Neuronal stem cell (in vitro differentiated cells): ENCODE results near the gene ZCCHC7.
"Not testable (repeated sequence)": the region's sequence is repeated elsewhere in the genome, so short reads cannot be mapped to it uniquely, and the experiment has no call there.

ENCODE experiments used
- DNase-seq: peaks from one replicate; pipeline ENCODE4 v3.0.0-alpha.2; 2013; ENCODE audit warnings: low spot score
- H2AFZ ChIP-seq: one replicate; pipeline ENCODE4 v1.6.1; 2013; ENCODE audit warnings: mild to moderate bottlenecking, low read length, inconsistent platforms
- H2AK5ac ChIP-seq: 2 replicates; pipeline ENCODE4 v1.6.1; 2013; ENCODE audit warnings: low read depth, mild to moderate bottlenecking, inconsistent platforms, low read length, moderate library complexity, mixed read lengths
- H2BK120ac ChIP-seq: 2 replicates; pipeline ENCODE4 v1.6.1; 2013; ENCODE audit warnings: low read depth, mild to moderate bottlenecking, inconsistent platforms, low read length, moderate library complexity, mixed read lengths
- H2BK12ac ChIP-seq: one replicate; pipeline ENCODE4 v1.6.1; 2013; ENCODE audit warnings: low read length, inconsistent platforms
- H2BK15ac ChIP-seq: 2 replicates; pipeline ENCODE4 v1.6.1; 2013; ENCODE audit warnings: mild to moderate bottlenecking, low read length, inconsistent platforms, mixed read lengths
- H2BK5ac ChIP-seq: one replicate; pipeline ENCODE4 v1.6.1; 2013; ENCODE audit warnings: inconsistent platforms, mild to moderate bottlenecking, low read length, moderate library complexity
- H3K14ac ChIP-seq: one replicate; pipeline ENCODE4 v1.6.1; 2013; ENCODE audit warnings: low read length, inconsistent platforms
- H3K18ac ChIP-seq: 2 replicates; pipeline ENCODE4 v1.6.1; 2013; ENCODE audit warnings: low read length, inconsistent platforms
- H3K23ac ChIP-seq: 2 replicates; pipeline ENCODE4 v1.6.1; 2013; ENCODE audit warnings: low read depth, mild to moderate bottlenecking, mixed read lengths, low read length, inconsistent platforms; ENCODE audit not compliant: poor library complexity
- H3K27ac ChIP-seq: replicated peaks from 3 replicates; pipeline ENCODE4 v1.5.1; 2013; ENCODE audit warnings: low read length, inconsistent platforms
- H3K27me3 ChIP-seq, 3 experiments: 2 replicates each; pipeline ENCODE4 v1.6.1; 2013; ENCODE audit warnings: low read length in 3 of 3, mild to moderate bottlenecking in 2 of 3, inconsistent platforms in 1 of 3, low read depth in 1 of 3, mixed read lengths in 1 of 3, moderate library complexity in 1 of 3; ENCODE audit not compliant: control insufficient read depth in 3 of 3, insufficient read depth in 3 of 3
- H3K36me3 ChIP-seq, 2 donors: replicated peaks in 1 of 2; 2 replicates each; pipeline ENCODE4 v1.6.1; 2013; ENCODE audit warnings: low read length in 2 of 2; ENCODE audit not compliant: control insufficient read depth in 2 of 2, insufficient read depth in 2 of 2
- H3K4ac ChIP-seq: 2 replicates; pipeline ENCODE4 v1.6.1; 2013; ENCODE audit warnings: inconsistent platforms, mild to moderate bottlenecking, low read length, moderate library complexity
- H3K4me1 ChIP-seq, 2 donors: 1 replicate in 1 of 2; 2 replicates in 1 of 2; pipeline ENCODE4 v1.6.1; 2013; ENCODE audit warnings: low read length in 2 of 2, low read depth in 1 of 2; ENCODE audit not compliant: control insufficient read depth in 2 of 2, insufficient read depth in 1 of 2
- H3K4me2 ChIP-seq: one replicate; pipeline ENCODE4 v1.6.1; 2013; ENCODE audit warnings: mild to moderate bottlenecking, low read length, inconsistent platforms; ENCODE audit not compliant: insufficient read depth, poor library complexity, severe bottlenecking
- H3K4me3 ChIP-seq, 2 donors: 2 replicates each; pipeline ENCODE4 v1.5.1; 2013; ENCODE audit warnings: low read length in 2 of 2, mild to moderate bottlenecking in 2 of 2, inconsistent platforms in 1 of 2, moderate library complexity in 1 of 2
- H3K79me1 ChIP-seq: one replicate; pipeline ENCODE4 v1.6.1; 2013; ENCODE audit warnings: low read depth, mild to moderate bottlenecking, inconsistent platforms, low read length, moderate library complexity
- H3K9ac ChIP-seq: one replicate; pipeline ENCODE4 v1.6.1; 2013; ENCODE audit warnings: mild to moderate bottlenecking, low read depth, low read length, inconsistent platforms; ENCODE audit not compliant: poor library complexity
- H3K9me3 ChIP-seq, 2 donors: replicated peaks in 1 of 2; 2 replicates each; pipeline versions ENCODE3 to v1.6.1; 2013; ENCODE audit warnings: low read length in 2 of 2, mild to moderate bottlenecking in 2 of 2, inconsistent platforms in 1 of 2, low read depth in 1 of 2, mixed read lengths in 1 of 2, moderate library complexity in 1 of 2; ENCODE audit not compliant: control insufficient read depth in 2 of 2, insufficient read depth in 1 of 2
- H4K8ac ChIP-seq: one replicate; pipeline ENCODE4 v1.6.1; 2013; ENCODE audit warnings: low read depth, mild to moderate bottlenecking, inconsistent platforms, low read length, moderate library complexity
- H4K91ac ChIP-seq: one replicate; pipeline ENCODE4 v1.6.1; 2013; ENCODE audit warnings: low read length, low read depth, mild to moderate bottlenecking, inconsistent platforms; ENCODE audit not compliant: poor library complexity
- WGBS, 2 donors: extraction: QIAGEN DNeasy Blood & Tissue Kit; methylation state at CpG; one replicate each; pipeline ENCODE4 v1.1.7; 2013; ENCODE audit warnings: missing lambda C conversion rate in 2 of 2, mixed read lengths in 1 of 2; ENCODE audit not compliant: insufficient read length in 2 of 2, insufficient replicate concordance in 1 of 2; ENCODE audit errors: extremely low coverage in 2 of 2; 5-methylcytosine and 5-hydroxymethylcytosine counted together

ZCCHC7 gene

DNA sequence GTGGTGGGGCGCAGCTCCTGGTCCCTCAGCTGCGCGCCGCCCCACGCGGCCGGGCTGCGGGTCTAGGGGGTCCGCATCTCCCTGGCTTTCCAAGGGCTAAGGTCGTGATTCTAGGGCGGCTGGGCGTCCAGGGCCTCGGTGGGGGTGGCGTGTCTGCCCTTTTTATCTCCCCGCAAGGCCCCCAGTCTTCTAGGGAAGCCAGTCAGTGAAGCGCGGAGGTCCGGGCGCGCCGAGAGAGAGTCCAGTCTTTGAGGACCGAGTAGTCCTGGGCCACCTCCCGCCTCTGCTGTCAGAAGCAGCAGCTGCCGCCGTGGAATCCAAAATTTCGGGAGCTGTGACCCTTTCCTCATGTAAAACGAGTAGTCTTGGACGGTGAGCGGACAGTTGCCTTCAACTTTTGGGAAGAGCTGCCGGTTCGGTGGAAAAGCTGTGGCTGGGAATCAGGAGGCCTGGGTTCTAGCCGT, 40.2 kb upstream of the ZCCHC7 start:
- not testable (repeated sequence) for H4K8ac ChIP-seq, H2BK15ac ChIP-seq, H3K4me1 ChIP-seq, H3K9me3 ChIP-seq, H3K4ac ChIP-seq, H2BK120ac ChIP-seq, H3K27me3 ChIP-seq, H3K27ac ChIP-seq, H3K79me1 ChIP-seq, DNase-seq
- Histone ChIP-seq H3K4me3 (peak overlapping the region; percentile 90 to 99), H2AK5ac (peak overlapping the region; percentile 10), H3K23ac (peak overlapping the region; percentile 80), H4K91ac (peak overlapping the region; percentile 22), H3K18ac (peak overlapping the region; percentile 96), H2AFZ (peak overlapping the region; percentile 93), H3K14ac (peak overlapping the region; percentile 49), H2BK12ac (peak overlapping the region; percentile 4), H3K9ac (peak overlapping the region; percentile 95), H3K36me3 (peaks cover 0 to 17% of the 10 kb centered on the region in 2 donors), H3K4me2 (peak overlapping the region; percentile 82), H2BK5ac (peak overlapping the region; percentile 88)
- no CpG with 5 or more reads among the region's 32 CpGs for WGBS, 2 donors

DNA sequence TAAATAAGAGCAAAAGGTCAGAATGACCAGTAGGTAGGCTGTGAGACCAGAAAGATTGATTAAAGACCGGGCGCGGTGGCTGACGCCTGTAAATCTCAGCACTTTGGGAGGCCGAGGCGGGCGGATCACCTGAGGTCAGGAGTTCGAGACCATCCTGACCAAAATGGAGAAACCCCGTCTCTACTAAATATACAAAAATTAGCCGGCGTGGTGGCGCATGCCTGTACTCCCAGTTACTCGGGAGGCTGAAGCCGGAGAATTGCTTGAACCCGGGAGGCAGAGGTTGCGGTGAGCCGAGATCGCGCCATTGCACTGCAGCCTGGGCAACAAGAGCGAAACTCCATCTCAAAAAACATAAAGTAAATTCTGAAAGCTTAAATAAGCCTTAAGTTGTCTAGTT, 38.9 kb upstream of the ZCCHC7 start:
- H2BK15ac ChIP-seq, H3K27me3 ChIP-seq, DNase-seq, H3K23ac ChIP-seq, H3K14ac ChIP-seq, H4K8ac ChIP-seq, H2BK120ac ChIP-seq, H4K91ac ChIP-seq, H2AFZ ChIP-seq, H3K9me3 ChIP-seq, H2BK5ac ChIP-seq, H3K27ac ChIP-seq, H2BK12ac ChIP-seq, H3K4me1 ChIP-seq, H2AK5ac ChIP-seq, H3K9ac ChIP-seq, H3K18ac ChIP-seq, H3K4ac ChIP-seq, H3K4me2 ChIP-seq, H3K79me1 ChIP-seq: not testable (repeated sequence)
- WGBS, 2 donors: no CpG with 5 or more reads among the region's 20 CpGs
- Histone ChIP-seq H3K4me3 (peak overlapping the region in 1 of 2 donors; percentile 90), H3K36me3 (peaks cover 0 to 27% of the 10 kb centered on the region in 2 donors)

DNA sequence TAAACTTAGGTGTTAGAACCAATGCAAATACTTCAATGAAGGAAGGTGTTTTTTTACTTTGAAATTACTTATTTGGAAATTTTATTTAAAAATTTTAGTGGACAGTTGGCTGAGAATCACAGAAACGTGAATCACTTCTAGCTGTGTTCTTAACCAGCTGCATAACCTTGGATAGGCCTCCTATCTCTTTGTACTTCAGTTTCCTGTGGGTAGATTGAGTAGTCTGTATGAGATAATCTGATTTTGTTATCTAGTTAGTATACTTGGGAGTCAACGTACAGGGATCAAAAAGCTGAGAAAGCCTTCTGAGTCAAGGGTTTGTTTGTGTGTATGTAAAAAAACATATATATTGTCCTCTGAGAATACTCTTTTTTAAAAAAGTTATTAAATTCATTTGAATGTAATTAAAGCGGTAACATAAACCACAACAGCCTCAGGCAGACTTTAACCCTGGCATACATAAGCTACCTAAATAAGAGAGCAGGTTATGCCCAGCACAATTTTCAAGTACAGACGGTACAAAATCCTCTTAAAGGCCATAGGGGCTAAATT, 38.1 kb upstream of the ZCCHC7 start:
- no peak overlapping the region for H3K4ac ChIP-seq
- DNase-seq: no peak
- no peak overlapping the region for H3K9ac ChIP-seq
- no peak overlapping the region for H2BK15ac ChIP-seq
- H3K4me2 ChIP-seq: no peak overlapping the region
- no peak overlapping the region for H3K23ac ChIP-seq
- H3K79me1 ChIP-seq: no peaks in the 10 kb centered on the region
- H3K18ac ChIP-seq: no peak overlapping the region
- no peak overlapping the region for H2BK5ac ChIP-seq
- no peak overlapping the region for H3K27ac ChIP-seq
- no peak overlapping the region for H2BK12ac ChIP-seq
- no peak overlapping the region for H2AK5ac ChIP-seq
- H2AFZ ChIP-seq: no peak overlapping the region
- H4K8ac ChIP-seq: no peak overlapping the region
- no peak overlapping the region for H4K91ac ChIP-seq
- H3K4me1 ChIP-seq: peaks cover 2% of the 10 kb centered on the region in 2 donors
- H3K4me3 ChIP-seq: no peak overlapping the region
- H3K9me3 ChIP-seq: peaks cover 0 to 12% of the 10 kb centered on the region in 2 donors
- peaks cover 3 to 35% of the 10 kb centered on the region in 2 donors for H3K36me3 ChIP-seq
- H3K27me3 ChIP-seq: no peaks in the 10 kb centered on the region
- H2BK120ac ChIP-seq: no peak overlapping the region
- no peak overlapping the region for H3K14ac ChIP-seq
- no CpG with 5 or more reads among the region's 4 CpGs for WGBS, 2 donors

DNA sequence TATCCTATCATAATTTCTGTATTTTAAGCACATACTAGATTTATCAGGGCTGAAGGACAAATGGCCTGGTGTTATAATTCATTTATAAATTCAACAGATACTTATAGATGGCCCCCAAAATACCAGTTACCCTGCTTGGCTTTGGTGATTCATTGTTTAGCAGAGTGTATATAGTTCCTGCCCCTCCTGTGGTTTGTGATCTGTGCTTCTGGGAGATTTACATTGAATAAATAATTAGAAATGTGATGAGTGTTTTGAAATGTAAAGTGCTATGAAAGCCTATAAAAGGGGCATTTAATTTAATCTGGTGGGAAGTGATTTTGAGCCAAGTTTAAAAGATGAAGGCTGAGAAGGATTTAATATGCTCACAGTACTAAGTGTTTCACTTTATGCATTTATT, 36.7 kb upstream of the ZCCHC7 start:
- peaks cover 2% of the 10 kb centered on the region in 2 donors for H3K4me1 ChIP-seq
- no peaks in the 10 kb centered on the region for H3K79me1 ChIP-seq
- no peaks in the 10 kb centered on the region for H3K27me3 ChIP-seq
- no peak overlapping the region for H2BK120ac ChIP-seq
- H3K4ac ChIP-seq: no peak overlapping the region
- H3K36me3 ChIP-seq: peaks cover 3 to 48% of the 10 kb centered on the region in 2 donors
- no peak overlapping the region for H2AK5ac ChIP-seq
- no peak overlapping the region for H4K8ac ChIP-seq
- H2BK5ac ChIP-seq: no peak overlapping the region
- no peak for DNase-seq
- H4K91ac ChIP-seq: no peak overlapping the region
- H3K23ac ChIP-seq: no peak overlapping the region
- H2BK12ac ChIP-seq: no peak overlapping the region
- no peak overlapping the region for H3K18ac ChIP-seq
- no peak overlapping the region for H3K14ac ChIP-seq
- no peak overlapping the region for H2AFZ ChIP-seq
- no peak overlapping the region for H2BK15ac ChIP-seq
- H3K4me3 ChIP-seq: no peak overlapping the region
- no peak overlapping the region for H3K9ac ChIP-seq
- peaks cover 0 to 8% of the 10 kb centered on the region in 2 donors for H3K9me3 ChIP-seq
- no peak overlapping the region for H3K27ac ChIP-seq
- no peak overlapping the region for H3K4me2 ChIP-seq
